HG03097 (cell line): ENCODE results near the gene ZBTB8OS.
"Not testable (repeated sequence)": the region's sequence is repeated elsewhere in the genome, so short reads cannot be mapped to it uniquely, and the experiment has no call there.

Source experiments
- ATAC-seq: cut with Tn5 transposase; IDR thresholded peaks from one replicate; pipeline ENCODE4 v1.9.1; 2021; ENCODE audit not compliant: unreplicated experiment, low FRiP score

ZBTB8OS gene

DNA sequence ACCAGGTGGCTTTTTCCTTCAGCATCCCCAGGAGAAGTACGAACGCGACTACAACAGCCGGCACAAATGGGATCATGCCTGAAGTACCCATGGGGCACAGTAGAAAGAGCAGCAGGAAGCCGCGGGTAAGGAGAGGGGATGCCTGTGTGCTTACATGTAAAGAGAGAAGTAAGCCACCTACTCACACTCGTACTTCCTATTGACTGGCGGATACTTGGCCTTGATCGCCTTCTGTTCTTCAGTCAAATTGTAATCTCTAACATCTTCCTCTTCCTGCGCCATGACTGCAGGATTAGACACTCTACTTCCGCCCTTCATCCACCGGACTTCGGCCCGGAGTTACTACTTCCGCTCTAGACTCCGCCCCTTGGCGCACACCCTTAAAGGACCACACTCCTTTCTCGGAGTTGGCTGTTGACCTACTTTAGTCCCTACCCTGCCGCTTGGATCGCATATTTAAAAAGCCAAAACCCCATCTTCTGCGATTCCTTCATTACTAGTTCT is at the start of gene ZBTB8OS:
Gene ZBTB8OS, minus strand, starts transcription at position 303 of the 504 bp plus-strand sequence. Its CDS starts 21 bp downstream, at position 282.
- ATAC-seq, result peak; percentile 50

GRCh38 chr1:32696996-32697395 is 46.6 kb upstream of the ZBTB8OS start:
- not testable (repeated sequence) for ATAC-seq

GRCh38 chr1:32696041-32696440 is 45.7 kb upstream of the ZBTB8OS start:
- ATAC-seq, result no peak

GRCh38 chr1:32695098-32695904 is 45.0 kb upstream of the ZBTB8OS start:
- ATAC-seq, result no peak

GRCh38 chr1:32693455-32694174 is 43.3 kb upstream of the ZBTB8OS start:
- ATAC-seq, result no peak

- ATAC-seq, result no peak
Observed at GRCh38 chr1:32686387-32686786, 36.0 kb upstream of the ZBTB8OS start.

GRCh38 chr1:32685498-32685897 is 35.1 kb upstream of the ZBTB8OS start:
- no peak for ATAC-seq

DNA sequence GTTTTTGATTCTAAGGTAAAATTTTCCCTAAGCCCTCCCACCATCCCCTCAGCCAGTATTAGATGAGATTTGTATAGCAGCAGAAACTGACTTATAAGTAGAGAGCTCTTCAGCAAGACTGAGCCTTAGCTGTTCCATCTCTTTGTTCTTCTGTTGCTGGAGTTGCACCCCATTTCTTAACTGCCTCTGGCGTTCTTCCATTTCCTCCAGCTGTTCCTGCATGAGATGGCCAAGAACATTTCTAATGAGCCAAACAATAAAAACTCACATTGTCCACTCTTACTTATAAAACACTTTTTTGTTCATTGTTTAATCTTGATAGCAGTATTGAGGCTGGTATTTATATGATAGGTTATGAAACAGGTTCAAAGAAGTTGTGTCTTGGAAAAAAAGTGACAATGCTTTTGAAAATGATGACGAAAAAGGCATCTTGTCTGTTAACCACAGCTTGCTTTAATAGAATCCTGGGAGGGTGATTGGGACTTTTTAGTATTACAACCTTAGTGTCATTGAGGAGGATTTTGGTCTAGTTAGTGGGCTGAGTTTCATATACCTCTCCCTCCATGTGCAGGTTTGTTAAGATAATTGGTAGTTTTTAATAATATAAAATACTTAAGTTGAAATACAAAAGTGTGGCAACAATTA is 33.9 kb upstream of the ZBTB8OS start:
- ATAC-seq, result no peak

DNA sequence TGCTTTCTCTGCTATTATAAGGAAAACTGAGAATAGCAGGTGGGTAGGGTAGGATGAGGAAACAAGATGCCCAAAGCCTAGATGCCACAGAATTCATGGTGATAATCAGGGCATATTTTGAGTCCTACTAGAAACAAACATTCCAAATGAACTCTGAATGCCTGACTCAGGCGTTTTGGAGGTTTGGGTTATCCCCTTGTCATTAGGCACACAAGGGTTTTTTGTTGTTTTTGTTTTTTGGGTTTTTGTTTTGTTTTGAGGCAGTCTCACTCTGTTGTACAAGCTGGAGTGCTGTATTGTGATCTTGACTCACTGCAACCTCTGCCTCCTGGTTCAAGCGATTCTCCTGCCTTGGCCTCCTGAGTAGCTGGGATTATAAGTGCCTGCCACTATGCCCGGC is 33.0 kb upstream of the ZBTB8OS start:
- ATAC-seq, result no peak

- ATAC-seq, result no peak
Observed at GRCh38 chr1:32681999-32682398, 31.6 kb upstream of the ZBTB8OS start.

- no peak for ATAC-seq
Observed at GRCh38 chr1:32681509-32681908, 31.2 kb upstream of the ZBTB8OS start.

DNA sequence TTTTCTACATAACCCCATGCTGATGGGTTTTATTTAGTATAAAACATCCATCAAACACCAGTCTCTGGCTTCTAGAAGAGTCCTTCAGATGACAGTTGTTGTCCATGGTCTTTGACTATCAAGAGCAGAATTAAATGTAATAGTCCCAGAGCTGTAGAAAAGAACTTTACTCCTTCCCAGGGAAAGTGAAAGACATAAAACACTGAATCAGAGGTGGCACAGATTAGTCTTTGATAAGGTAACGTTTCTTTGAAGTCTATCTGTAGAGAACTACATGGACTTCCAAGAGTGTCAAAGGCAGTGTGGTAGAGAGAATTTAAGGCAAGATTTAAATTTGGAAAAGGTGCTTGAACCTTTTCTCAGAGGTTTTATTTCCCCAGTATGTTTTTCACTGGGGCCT is 30.3 kb upstream of the ZBTB8OS start:
- ATAC-seq, result no peak

DNA sequence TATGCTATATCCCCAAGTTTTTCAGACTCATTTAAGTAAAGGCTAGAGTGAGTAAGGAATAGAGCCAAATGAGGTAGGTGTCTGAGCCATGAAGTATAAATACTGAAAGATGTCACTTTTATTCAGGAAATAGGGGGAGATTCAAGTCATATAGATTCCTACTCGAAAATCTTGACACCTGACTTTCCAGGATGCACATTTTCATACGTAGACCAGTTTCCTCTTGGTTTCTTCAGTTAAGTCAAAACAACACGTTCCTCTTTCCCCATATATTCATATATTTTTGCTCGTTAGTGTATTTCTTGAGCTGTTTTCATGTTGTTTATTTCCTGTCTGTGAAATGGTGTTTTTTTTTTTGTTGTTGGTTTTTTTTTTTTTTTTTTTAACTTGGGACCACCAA is 29.6 kb upstream of the ZBTB8OS start:
- not testable (repeated sequence) for ATAC-seq

DNA sequence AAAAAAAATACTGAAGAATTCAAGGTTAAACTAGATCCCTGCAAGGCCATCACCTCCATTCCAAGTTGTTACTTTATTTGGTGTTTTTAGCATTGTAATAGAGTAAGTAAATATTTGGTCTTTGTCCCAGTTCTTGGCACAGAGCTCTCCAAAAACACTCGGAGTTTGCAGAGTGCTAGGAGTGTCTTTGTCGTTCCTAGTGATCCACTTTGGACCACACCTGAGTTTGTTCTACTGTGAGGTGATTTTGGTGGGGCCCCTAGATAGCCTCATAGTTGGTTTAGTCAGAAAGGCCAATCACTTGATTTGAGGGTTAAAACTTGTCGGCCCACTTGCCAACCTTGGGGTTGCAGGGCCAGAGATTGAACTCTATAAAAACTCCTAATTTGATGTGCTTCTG is 26.6 kb upstream of the ZBTB8OS start:
- ATAC-seq, result no peak

- ATAC-seq, result not testable (repeated sequence)
Observed at GRCh38 chr1:32668716-32669115, 18.4 kb upstream of the ZBTB8OS start.

GRCh38 chr1:32666901-32667566 is 16.7 kb upstream of the ZBTB8OS start:
- no peak for ATAC-seq

DNA sequence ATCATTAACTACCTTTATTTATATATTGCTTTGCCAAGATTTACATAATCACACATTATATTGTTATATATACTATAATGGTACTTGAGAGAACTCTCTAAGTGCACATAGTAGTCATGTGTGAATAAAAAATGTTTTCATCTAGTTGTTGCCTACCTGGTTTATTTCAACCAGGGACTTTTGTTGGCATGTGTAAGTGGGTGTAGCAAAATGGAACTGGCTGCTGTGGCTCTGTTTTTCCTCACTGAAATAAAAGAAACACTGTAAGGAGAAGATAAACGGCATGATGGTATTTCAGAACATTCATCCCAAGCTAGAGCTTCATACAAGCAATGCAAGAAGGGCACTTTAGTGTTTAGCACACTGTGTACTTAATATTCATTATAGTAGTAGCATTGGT is 15.6 kb upstream of the ZBTB8OS start:
- ATAC-seq, result no peak

DNA sequence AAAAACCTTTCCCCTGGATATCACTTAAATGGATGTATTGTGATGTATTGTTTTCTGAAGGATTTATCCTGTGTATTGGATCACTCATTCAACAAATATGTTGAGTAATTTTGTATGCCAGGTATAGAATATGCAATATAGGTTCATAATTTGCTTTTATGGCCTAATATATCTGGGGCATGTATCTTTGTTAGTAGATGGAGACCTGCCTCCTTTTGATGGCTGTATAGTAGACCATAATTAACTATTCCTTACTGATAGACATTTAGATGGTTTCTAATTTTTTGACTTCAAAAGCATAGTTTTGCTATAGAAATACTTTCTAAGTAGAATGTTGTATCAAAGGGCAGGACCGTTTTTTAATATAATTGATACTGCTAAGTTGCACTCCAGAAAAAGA is 9.2 kb upstream of the ZBTB8OS start:
- no peak for ATAC-seq

DNA sequence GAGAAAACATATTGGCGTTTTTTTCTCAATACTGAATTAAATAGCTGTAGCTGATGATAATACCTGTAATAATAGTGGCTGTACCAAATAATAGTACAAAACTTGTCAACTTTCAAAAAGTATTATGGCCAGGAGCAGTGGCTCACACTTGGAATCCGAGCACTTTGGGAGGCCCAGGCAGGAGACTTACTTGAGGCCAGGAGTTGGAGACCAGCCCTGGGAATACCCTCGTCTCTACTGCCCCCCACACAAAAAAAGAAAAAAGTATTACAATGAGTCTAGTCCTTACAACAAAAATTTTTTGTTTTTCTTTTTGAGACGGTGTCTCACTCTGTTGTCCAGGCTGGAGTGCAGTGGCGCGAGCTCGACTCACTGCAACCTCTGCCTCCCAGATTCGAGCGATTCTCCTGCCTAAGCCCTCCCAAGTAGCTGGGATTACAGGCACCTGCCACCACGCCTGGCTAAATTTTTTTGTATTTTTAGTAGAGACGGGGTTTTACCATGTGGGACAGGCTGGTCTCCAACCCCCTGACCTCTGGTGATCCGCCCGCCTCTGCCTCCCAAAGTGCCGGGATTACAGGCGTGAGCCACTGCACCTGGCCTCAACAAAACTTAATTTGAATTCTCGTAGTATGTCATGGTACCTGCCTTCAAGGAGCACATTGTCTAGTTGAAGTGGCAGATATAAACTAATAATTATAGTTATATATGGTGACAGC is 2.1 kb upstream of the ZBTB8OS start:
- ATAC-seq, result no peak

DNA sequence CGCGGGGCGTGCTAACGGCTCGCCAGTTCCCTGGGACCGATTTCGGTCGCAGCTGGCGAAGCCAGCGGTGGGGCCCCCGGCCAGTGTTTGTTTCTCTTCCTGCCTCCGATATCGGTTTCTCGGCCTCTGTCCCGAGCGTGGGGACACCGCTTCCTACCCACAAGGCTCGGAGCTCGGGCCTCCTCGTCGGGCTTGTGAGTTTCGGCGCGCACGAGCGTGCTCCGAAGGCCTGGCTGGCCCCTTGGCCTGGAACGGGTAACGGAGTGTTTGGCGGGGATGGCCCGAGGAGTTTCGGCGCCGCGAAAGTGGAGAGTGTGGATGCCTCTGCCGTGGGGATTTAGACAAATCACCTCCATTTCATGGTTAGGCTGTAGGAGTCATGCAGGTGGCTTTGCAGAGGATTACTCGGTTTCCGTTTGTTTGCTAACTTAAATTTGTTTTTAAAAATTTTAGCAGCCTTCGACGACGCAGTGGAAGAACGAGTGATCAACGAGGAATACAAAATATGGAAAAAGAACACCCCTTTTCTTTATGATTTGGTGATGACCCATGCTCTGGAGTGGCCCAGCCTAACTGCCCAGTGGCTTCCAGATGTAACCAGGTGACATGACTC is 1.2 kb upstream of the ZBTB8OS start:
- peak; percentile 33 for ATAC-seq
